Karpas-422 (cell line): ENCODE results near the gene TSEN2. TPM values are rescaled to one million over a fixed set of nuclear protein-coding genes. Genes with fewer than 3 reads are reported as not detected.

Experiments
- small RNA-seq: library from RNA; depleted of rRNA; stranded (forward); fragments of <200 nt; gene quantifications from one replicate; pipeline ENCODE3, GENCODE V24; 2014
- total RNA-seq: library from RNA; depleted of rRNA; stranded (reverse); fragments of >200 nt; shearing (Covaris generic); gene quantifications from 2 replicates; pipeline ENCODE4 v1.2.3, GENCODE V29; 2014; ENCODE audit warnings: low replicate concordance; rRNA removed

TSEN2 gene
- total RNA-seq, 1 experiment from 2014 or later = 19.3 TPM

Small RNA genes lying within 50 kb of the gene (small RNA-seq; reads per million reads assigned to genes)
- gene RF00017 (not detected), gene RNA5SP123 (0.16 reads per million), gene RNU6-377P (not detected)

Other genes starting within 250 kb of the TSEN2 start
- not detected in 2 replicates for gene PPARG, start 195.4 kb upstream of the TSEN2 start, total RNA-seq
- not detected in 2 replicates for gene MKRN2OS, start 61.0 kb downstream of the TSEN2 start, total RNA-seq
- 41.9 and 44.5 TPM in 2 replicates for gene MKRN2, start 72.6 kb downstream of the TSEN2 start, total RNA-seq
- 71.5 and 89.5 TPM in 2 replicates for gene RAF1, start 179.6 kb downstream of the TSEN2 start, total RNA-seq